Retinal pigment epithelial cell (primary cell): ENCODE data around the gene LRRC30.

Source experiments
- DNase-seq: peaks from one replicate; pipeline ENCODE4 v3.0.0-alpha.2; 2010; ENCODE audit warnings: low read depth
- H3K4me3 ChIP-seq: 2 replicates; pipeline ENCODE4 v1.5.1; 2011; ENCODE audit warnings: mild to moderate bottlenecking, low read length, control low read depth, moderate library complexity
- CTCF ChIP-seq: conservative IDR thresholded peaks from 2 replicates; pipeline ENCODE4 v1.5.1; 2011; ENCODE audit warnings: low read depth, low read length, control low read depth, inconsistent platforms

The LRRC30 gene

DNA sequence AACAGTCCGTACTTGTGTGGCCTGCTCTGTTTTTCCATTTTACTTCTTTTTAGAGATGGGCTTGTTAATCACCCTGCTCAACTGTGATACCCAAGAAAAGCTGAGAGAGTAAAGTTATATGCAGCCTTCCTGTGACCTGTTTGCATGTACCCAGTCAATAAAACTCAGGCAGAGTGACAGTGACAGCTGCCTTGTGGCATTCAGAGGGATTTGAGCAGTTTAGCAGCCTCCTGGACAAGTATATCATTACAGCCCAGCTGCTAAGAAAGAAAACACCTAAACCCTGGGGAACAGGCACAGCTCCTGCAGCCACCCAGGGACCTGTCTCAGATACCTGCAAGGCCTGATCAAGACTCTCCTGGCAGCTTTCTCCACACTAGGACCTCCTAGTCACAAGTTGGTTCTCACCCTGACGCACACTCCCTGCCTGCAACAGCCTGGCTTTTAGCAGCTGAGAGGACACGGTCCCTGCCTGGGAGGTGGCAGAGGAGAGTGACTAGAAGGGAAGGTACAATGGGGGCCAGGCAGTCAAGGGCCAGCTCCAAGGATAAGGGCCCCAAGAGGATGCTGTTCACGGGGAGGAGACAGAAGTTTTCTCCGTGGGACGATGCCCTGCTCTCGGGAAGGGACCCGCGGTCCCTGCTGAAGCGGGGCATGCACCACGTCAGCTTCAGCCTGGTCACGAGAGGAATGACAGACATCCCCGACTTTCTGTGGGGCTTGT lies at the start of gene LRRC30:
Gene LRRC30 (plus strand): TSS at position 464 of the 724 bp plus-strand sequence. CDS start 50 bp downstream, at position 514.
- H3K4me3 ChIP-seq = no peak within 1 kb of the TSS
- DNase-seq = no peak
- no peak for TF ChIP-seq CTCF

- no peak for DNase-seq
- H3K4me3 ChIP-seq = no peak overlapping the region
- no peak for TF ChIP-seq CTCF
These were observed 45.2 kb upstream of the LRRC30 start for GRCh38 chr18:7185701-7186100.

DNA sequence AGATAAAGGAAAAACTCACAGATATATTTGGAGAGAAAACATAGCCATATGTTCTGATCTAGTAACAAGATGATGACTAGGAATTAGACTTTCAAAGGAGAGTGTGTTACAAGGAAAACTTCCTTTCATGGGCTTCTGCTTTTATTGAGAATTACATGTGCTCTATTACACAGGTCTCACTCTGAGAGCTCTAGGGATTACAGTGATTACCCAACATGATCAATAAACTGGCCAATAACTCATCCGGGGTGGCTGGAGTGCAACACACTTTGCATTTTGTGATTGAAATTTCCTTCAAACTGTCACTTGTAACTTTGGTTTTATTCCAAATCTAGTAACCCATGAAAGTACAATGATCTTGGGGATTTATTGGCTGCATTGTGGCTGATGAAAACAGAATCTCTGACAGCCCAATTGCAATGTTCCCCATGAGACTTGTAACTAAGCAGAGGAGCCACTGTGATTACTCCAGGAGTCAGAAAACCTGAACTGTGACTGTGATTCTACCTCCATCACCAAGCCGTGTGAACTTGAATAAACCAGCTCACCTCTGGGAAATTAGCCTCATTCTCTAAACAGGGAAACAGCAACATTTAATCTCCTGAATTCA lies 40.2 kb upstream of the LRRC30 start:
- no peak overlapping the region for H3K4me3 ChIP-seq
- TF ChIP-seq CTCF = no peak
- no peak for DNase-seq

DNA sequence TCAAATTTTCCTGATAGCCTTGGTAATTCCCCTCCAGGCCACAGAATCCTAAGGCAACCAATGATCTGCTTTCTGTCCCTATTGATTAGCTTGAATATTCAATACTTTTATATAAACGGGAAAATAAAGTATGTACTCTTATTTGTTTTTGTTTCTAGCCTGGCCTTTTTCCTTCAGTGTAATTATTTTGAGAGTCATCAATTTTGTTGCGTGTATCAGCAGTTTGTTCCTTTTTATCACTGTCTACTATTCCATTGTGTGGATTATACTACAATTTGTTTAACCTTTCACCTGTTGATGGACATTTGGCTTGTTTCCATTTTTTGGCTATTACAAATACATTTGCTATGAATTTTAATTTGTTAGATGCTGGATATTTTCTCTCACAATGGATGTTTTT lies 39.2 kb upstream of the LRRC30 start:
- no peak overlapping the region for H3K4me3 ChIP-seq
- TF ChIP-seq CTCF = no peak
- DNase-seq = no peak

DNA sequence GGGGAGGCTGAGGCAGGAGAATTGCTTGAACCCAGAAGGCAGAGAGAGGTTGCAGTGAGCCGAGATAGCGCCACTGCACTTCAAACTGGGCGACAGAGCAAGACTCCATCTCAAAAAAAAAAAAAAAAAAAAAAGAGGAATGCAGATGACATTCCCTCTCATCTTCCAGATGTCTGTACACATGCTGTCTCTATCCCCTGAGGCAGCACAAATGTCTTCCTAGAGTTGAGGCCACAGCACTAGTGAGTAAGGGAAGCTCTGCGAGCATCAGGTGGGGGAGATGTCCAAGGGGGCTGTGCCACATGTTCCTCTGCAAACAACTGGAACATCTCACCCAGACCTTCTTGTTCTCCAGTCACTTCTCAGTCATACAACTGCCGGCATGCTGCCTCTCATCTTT lies 35.6 kb upstream of the LRRC30 start:
- no peak overlapping the region for H3K4me3 ChIP-seq
- no peak for DNase-seq
- no peak for TF ChIP-seq CTCF

DNA sequence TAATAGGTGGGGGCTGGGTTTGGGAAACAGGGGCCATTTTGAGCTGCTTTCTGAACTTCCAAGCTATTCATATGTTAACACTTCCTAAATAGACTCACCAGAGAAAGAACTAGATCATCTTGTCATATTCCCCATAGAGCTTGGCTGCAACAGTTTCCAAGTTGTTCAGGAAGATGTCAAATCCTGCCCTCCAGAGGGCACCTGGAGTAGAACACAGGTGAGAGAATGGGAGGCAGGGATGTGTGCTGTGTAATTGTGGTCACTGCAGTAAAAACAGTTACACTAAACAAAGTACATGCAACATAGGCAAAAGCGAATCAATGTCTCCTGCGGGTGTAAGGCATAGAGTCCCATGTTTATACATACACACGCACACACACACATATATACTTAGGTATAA lies 34.5 kb upstream of the LRRC30 start:
- no peak for TF ChIP-seq CTCF
- no peak overlapping the region for H3K4me3 ChIP-seq
- DNase-seq = no peak

GRCh38 chr18:7197854-7198253 lies 33.0 kb upstream of the LRRC30 start:
- TF ChIP-seq CTCF = no peak
- no peak for DNase-seq
- no peak overlapping the region for H3K4me3 ChIP-seq
